Frontal cortex (tissue), 4 donors: Measurements from ENCODE around the gene ATL3. TPM values are rescaled to one million over a fixed set of nuclear protein-coding genes. Genes with fewer than 3 reads are reported as not detected.
A peak's percentile ranks its signal among the peaks of the same experiment; 100 is the strongest.
"Not testable (repeated sequence)": the region's sequence is repeated elsewhere in the genome, so short reads cannot be mapped to it uniquely, and the experiment has no call there.

Experiments
- DNase-seq, 2 donors: peaks; one replicate each; pipeline ENCODE4 v3.0.0; 2012; ENCODE audit warnings: low spot score in 2 of 2
- FAIRE-seq: peaks from 2 replicates; lab custom pipeline; 2012; peaks lifted over from hg19 to GRCh38; lab: Jason Lieb, UNC
- small RNA-seq: library from RNA; depleted of rRNA; stranded (forward); fragments of <200 nt; gene quantifications from one replicate; pipeline ENCODE3, GENCODE V24; 2014
- total RNA-seq: library from RNA; depleted of rRNA; stranded (reverse); fragments of >200 nt; gene quantifications from one replicate; pipeline ENCODE4 v1.2.3, GENCODE V29; 2014
- donor health status: control.
- donor health status: control.
- donor health status: control.

ATL3 gene
- total RNA-seq, 1 donor from 2014 or later, result 21.6 TPM

- DNase-seq (no peak), FAIRE-seq (no peak)
Observed at GRCh38 chr11:63599211-63600122, 71.7 kb downstream of the ATL3 start.

DNA sequence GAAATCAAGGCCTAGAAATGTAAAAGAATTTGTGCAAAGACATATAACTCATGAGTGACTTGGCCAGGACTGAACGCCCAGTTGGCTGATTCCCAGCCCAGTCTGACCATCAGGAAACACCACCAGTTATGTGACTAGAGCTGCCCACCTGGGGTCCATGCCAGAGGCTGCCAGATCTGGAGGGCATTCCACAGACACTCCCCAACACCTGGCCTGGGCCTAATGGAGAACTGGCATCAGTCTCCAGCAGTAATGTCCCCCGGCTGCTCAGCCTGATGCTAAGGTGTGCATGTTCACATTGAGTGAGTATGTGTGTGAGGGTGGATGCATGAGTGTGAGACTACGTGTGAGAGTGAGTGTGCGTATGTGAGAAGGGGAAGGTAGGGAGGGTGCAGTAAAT, 72.6 kb downstream of the ATL3 start:
- DNase-seq (no peak), FAIRE-seq (no peak)

DNA sequence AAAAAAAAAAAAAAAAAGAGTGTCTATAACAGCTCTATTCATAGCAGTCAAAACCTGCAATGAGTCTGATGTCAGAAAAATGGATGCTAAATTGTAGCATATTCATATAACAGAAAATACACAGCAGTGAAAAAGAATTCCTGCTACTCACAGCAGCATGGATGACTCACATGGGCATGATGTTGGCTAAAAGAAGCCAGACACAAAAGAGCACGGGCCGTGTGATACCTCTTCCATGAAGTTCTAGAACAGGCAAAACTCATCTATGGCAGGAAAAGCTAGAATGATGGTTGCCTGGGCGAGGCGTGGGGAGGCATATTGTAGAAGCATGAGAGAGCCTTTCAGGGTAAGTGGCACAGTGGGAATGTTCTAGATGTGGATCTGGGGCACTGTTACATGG, 75.9 kb downstream of the ATL3 start:
- no peak for FAIRE-seq
- no peak for DNase-seq

DNA sequence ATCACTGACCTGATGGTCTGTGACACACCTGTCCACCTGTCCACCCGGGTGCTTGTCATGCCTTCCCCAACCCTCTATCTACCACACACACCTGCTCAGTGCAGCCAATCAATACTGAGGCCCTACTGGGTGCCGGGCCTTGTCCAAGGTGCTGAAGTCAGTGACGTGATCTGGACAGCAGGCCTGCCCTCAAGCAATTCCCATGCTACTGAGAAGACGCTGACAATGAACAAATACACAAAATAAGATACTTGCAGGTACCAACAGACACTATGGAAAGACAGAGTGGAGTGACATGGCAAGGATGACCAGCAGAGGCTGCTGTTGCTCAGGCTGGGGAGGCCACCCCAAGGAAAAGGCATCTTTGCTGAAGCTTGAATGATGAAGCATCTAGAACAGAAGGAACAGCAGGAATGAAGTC, 78.2 kb downstream of the ATL3 start:
- no peak for FAIRE-seq

GRCh38 chr11:63590024-63590788, 81.0 kb downstream of the ATL3 start:
- FAIRE-seq (no peak), DNase-seq (no peak)

More for the DNA sequence above, 78.2 kb downstream of the ATL3 start:
- DNase-seq, result peak in 1 of 2 donors; percentile 37

DNA sequence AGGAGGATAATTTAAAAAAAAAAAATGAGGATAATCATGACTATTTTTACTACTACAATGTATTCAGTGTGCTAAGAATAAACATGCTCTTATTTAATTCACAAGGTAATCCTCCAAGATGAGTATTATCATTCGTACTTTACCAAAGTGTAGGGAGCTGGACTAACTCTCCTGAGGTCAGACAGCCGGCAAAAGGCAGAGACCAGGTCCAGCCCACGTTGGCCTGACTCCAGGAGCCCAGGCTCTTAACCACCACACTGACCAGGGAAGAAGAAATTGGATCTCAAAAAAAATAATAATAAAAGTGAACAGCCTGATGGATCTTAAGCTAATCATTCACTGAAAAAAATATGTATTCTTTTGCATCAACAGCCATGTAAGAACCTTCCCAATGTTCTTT, 82.2 kb downstream of the ATL3 start:
- FAIRE-seq, result no peak
- DNase-seq, result no peak

- no peak for FAIRE-seq
- no peak for DNase-seq
Observed at GRCh38 chr11:63586451-63587166, 84.6 kb downstream of the ATL3 start.

- DNase-seq (peak in 1 of 2 donors; percentile 38), FAIRE-seq (peak; percentile 91)
Observed at GRCh38 chr11:63583357-63583677, 87.9 kb downstream of the ATL3 start.

DNA sequence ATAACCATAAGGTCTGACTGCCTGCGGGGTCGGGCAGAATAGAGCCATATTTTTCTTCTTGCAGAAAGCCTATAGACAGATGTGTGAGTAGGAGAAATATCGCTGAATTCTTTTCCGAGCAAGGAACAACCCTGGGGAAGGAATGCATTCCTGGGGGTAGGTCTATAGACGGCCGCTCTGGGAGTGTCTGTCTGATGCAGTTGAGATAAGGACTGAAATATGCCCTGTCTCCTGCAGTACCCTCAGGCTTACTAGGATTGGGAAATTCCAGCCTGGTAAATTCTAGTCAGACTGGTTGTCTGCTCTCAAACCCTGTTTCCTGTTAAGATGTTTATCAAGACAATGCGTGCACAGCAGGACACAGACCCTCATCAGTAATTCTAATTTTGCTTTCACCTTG, 90.0 kb downstream of the ATL3 start:
- FAIRE-seq, DNase-seq: not testable (repeated sequence)

- FAIRE-seq, result not testable (repeated sequence)
Observed at GRCh38 chr11:63578882-63579281, 92.3 kb downstream of the ATL3 start.

GRCh38 chr11:63574856-63575602, 96.1 kb downstream of the ATL3 start:
- FAIRE-seq, result no peak
- no peak for DNase-seq

More at GRCh38 chr11:63578882-63579281, 92.3 kb downstream of the ATL3 start:
- not testable (repeated sequence) for DNase-seq

Small RNAs within 50 kb of the gene (small RNA-seq; reads per million reads assigned to genes)
- gene AP000753.3, result not detected

Other genes starting within 250 kb of the ATL3 start
- gene PLAAT5, start 180.2 kb downstream of the ATL3 start, total RNA-seq, result 2.4 TPM
- gene LGALS12, start 165.3 kb downstream of the ATL3 start, total RNA-seq, result not detected
- 3.3 TPM for gene PLAAT4, start 134.6 kb downstream of the ATL3 start, total RNA-seq
- gene PLAAT2, start 108.0 kb downstream of the ATL3 start, total RNA-seq, result not detected
- 2.4 TPM for gene PLAAT3, start 56.9 kb downstream of the ATL3 start, total RNA-seq
- 239 TPM for gene RTN3, start 10.1 kb upstream of the ATL3 start, total RNA-seq
- 55.8 TPM for gene ZFTA, start 97.4 kb upstream of the ATL3 start, total RNA-seq
- 13.0 TPM for gene SPINDOC, start 142.1 kb upstream of the ATL3 start, total RNA-seq
- 11.8 TPM for gene MARK2, start 167.7 kb upstream of the ATL3 start, total RNA-seq
- 14.3 TPM for gene RCOR2, start 245.8 kb upstream of the ATL3 start, total RNA-seq